ENCODE data around the gene PELI2.

The PELI2 gene

DNA sequence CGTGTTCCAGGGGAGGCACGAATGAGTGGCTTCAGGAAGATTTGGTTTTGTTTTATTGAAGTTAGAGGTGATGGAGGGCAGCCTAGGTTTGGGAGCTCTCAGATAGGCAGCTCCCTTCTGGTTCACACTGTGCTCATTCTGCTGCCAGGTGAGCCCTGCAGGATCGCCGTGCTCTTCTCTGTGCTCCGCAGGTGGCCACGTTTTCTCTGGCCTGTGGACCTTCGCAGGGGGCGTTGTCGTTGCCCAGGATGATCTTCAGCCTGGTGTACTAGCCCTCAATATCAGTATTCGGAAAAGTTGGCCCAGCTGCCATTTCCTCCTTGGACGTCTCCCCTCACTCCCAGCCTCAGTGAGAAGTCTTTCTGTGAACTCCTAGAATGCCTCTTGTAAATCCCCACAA is 69.5 kb downstream of the PELI2 start:
- Histone ChIP-seq H3K36me3 (no peaks in the 10 kb centered on the region), H3K4me3 (no peak overlapping the region)
- intact Hi-C loops (cut with DNase I; ENCODE audit: low total_unique reads) = no loop called here

DNA sequence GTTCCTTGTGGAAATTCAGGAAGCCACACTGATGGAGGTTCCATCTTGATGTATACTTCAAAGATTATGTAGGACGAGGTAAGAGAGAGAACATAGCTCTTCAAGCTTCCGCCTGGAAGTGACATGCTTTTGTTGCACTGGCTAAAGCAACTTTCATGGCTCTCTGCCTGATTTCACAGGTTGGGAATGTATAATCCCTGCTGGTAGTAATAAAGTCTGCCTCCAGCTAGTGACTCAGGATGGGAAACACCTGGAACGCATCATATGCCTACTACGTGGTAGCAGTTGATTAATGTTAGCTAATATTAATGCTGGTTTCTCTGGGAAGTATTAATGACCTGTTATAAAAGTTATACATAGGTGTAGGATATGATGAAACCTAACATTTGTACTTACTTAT is 71.1 kb downstream of the PELI2 start:
- H3K27me3 ChIP-seq = no peaks in the 10 kb centered on the region
- H3K27ac ChIP-seq = no peak overlapping the region
- TF ChIP-seq, protein P1, sequence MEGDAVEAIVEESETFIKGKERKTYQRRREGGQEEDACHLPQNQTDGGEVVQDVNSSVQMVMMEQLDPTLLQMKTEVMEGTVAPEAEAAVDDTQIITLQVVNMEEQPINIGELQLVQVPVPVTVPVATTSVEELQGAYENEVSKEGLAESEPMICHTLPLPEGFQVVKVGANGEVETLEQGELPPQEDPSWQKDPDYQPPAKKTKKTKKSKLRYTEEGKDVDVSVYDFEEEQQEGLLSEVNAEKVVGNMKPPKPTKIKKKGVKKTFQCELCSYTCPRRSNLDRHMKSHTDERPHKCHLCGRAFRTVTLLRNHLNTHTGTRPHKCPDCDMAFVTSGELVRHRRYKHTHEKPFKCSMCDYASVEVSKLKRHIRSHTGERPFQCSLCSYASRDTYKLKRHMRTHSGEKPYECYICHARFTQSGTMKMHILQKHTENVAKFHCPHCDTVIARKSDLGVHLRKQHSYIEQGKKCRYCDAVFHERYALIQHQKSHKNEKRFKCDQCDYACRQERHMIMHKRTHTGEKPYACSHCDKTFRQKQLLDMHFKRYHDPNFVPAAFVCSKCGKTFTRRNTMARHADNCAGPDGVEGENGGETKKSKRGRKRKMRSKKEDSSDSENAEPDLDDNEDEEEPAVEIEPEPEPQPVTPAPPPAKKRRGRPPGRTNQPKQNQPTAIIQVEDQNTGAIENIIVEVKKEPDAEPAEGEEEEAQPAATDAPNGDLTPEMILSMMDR (IDR thresholded peaks at IDR 0.05) = no peak
- no peak for DNase-seq
- H3K4me1 ChIP-seq = peaks cover 0 to 14% (median 1%) of the 10 kb centered on the region in 4 donors
- H3K4me3 ChIP-seq = no peak overlapping the region
- intact Hi-C loops (cut with DNase I; ENCODE audit: low total_unique reads) = no loop called here
- no peaks in the 10 kb centered on the region for H3K9me3 ChIP-seq
- H3K36me3 ChIP-seq = no peaks in the 10 kb centered on the region

More for the DNA sequence above, 69.5 kb downstream of the PELI2 start:
- TF ChIP-seq, protein P1 (IDR thresholded peaks at IDR 0.05) = no peak
- Histone ChIP-seq H3K4me1 (peaks cover 0 to 12% (median 0%) of the 10 kb centered on the region in 4 donors), H3K27me3 (no peaks in the 10 kb centered on the region), H3K27ac (no peak overlapping the region), H3K9me3 (no peaks in the 10 kb centered on the region)
- DNase-seq = no peak

DNA sequence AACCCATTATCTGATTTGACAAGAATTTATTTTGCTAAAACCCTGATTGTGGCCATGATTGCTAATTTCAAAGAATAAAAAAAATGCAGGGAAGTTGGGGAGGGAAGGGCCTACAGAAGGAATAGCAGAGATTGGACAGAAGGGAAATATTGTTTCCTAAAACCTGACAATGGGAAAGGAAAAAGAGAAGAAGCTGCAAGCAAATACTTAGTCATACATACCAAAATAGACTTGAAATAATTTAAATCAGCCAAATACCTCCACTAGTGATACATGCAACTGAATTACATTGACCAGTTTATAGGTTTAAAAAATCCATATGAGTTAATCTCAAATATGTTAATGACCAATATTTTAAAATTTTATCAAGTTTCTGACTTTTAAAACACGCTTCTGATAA is 75.1 kb downstream of the PELI2 start:
- no peaks in the 10 kb centered on the region for H3K36me3 ChIP-seq
- H3K4me3 ChIP-seq = no peak overlapping the region
- no peak for DNase-seq
- H3K27ac ChIP-seq = no peak overlapping the region
- intact Hi-C loops (cut with DNase I; ENCODE audit: low total_unique reads) = no loop called here
- H3K4me1 ChIP-seq = peaks cover 0 to 13% (median 1%) of the 10 kb centered on the region in 4 donors
- H3K27me3 ChIP-seq = no peaks in the 10 kb centered on the region
- H3K9me3 ChIP-seq = no peaks in the 10 kb centered on the region
- TF ChIP-seq, protein P1 (IDR thresholded peaks at IDR 0.05) = no peak

DNA sequence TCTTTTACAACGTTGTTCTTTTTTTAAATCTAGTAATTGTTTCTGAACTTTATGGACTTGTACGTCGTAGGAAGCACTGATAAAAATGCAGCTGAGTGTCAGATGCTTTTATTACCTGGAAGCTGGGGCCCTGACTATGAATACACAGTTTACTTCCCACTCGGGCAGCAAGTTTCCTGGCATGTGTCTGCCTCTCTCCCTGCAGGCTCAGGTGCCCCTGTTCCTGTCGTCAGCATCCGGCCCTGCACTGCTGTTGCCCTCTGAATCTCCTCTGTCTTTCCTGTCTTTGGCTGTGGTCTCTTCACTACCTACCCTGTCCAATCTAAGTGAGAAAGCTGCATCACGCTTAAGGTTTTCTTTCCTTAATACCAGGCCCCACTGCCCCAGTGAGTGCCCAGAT is 75.8 kb downstream of the PELI2 start:
- no peaks in the 10 kb centered on the region for H3K9me3 ChIP-seq
- no peaks in the 10 kb centered on the region for H3K27me3 ChIP-seq
- H3K4me3 ChIP-seq = no peak overlapping the region
- no peaks in the 10 kb centered on the region for H3K36me3 ChIP-seq
- no peak for DNase-seq
- no peak overlapping the region for H3K27ac ChIP-seq
- intact Hi-C loops (cut with DNase I; ENCODE audit: low total_unique reads) = no loop called here
- TF ChIP-seq, protein P1 (IDR thresholded peaks at IDR 0.05) = no peak
- peaks cover 0 to 20% (median 1%) of the 10 kb centered on the region in 4 donors for H3K4me1 ChIP-seq

DNA sequence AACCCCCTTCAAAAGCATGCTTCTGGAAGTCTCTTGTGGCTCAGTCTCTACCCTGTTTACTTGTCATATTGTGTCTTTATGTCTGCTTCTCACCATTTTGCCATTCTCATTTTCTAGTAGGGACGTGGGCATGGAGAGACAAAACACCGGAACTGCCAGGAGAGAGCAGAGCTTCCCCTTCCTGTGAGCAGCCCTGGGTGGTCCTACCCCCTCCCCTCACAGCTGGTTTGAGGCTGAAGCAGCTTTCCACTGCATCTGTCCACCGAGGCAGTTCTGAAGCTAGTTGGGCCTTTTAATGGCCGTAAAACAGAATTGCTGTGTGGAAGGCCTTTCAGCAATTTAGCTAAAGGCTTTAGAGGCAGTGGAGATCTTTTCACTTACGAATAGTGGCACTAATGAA is 77.0 kb downstream of the PELI2 start:
- DNase-seq = no peak
- intact Hi-C loops (cut with DNase I; ENCODE audit: low total_unique reads) = no loop called here
- Histone ChIP-seq H3K9me3 (no peaks in the 10 kb centered on the region), H3K4me3 (no peak overlapping the region), H3K4me1 (peaks cover 0 to 32% (median 9%) of the 10 kb centered on the region in 4 donors), H3K27ac (no peak overlapping the region), H3K36me3 (no peaks in the 10 kb centered on the region), H3K27me3 (no peaks in the 10 kb centered on the region)
- TF ChIP-seq, protein P1 (IDR thresholded peaks at IDR 0.05) = no peak

DNA sequence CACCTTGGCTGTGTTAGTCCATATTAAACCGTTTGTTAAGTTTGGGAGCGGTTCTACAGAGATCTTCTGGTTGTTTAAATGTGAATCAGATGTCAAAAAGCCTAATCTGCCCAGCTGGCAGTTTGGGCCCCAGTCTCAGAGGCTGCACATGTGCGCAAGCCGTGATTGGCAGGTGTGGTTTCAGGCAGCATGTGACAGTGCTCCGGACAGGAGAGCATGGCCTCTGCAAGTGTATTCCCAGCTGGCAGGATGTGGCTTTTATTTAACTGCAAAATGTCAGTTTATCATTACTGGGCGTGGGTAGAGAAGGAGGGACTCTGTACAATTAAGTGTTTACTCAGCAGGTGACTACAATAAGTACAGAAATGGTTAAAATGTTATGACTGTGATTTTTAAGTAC is 77.5 kb downstream of the PELI2 start:
- peak overlapping the region in 1 of 2 donors; percentile 2 for H3K27ac ChIP-seq
- H3K4me1 ChIP-seq = peaks cover 0 to 37% (median 12%) of the 10 kb centered on the region in 4 donors
- TF ChIP-seq, protein P1 (IDR thresholded peaks at IDR 0.05) = no peak
- intact Hi-C loops (cut with DNase I; ENCODE audit: low total_unique reads) = no loop called here
- no peak for DNase-seq
- H3K4me3 ChIP-seq = no peak overlapping the region
- no peaks in the 10 kb centered on the region for H3K9me3 ChIP-seq
- H3K27me3 ChIP-seq = no peaks in the 10 kb centered on the region
- H3K36me3 ChIP-seq = no peaks in the 10 kb centered on the region

All from tibial artery (tissue), 4 donors.